H1 (cell line): ENCODE results near the gene CXCL3. TPM values are rescaled to one million over a fixed set of nuclear protein-coding genes. Genes with fewer than 3 reads are reported as not detected.

ENCODE experiments used
- polyA plus RNA-seq, 7 experiments: library from polyadenylated mRNA; depleted of rRNA in 3 of 7; stranded (reverse) in 5 of 7; unstranded in 2 of 7; fragments of >200 nt in 5 of 7; fragments of 200-250 nt in 2 of 7; gene quantifications; 1 replicate in 5 of 7; 2 replicates in 1 of 7; 4 replicates in 1 of 7; pipeline versions ENCODE4 v1.2.1 to v1.2.3, GENCODE V29; 2011 to 2013; ENCODE audit warnings: missing spikeins in 2 of 7, mixed read lengths in 2 of 7
- small RNA-seq: library from polyadenylated mRNA; stranded (forward); fragments of <200 nt; extraction: miRNeasy Mini kit (QIAGEN cat#:217004); gene quantifications from one replicate; pipeline ENCODE3, GENCODE V24; 2013; ENCODE audit not compliant: insufficient read depth
- total RNA-seq: library from RNA; stranded (reverse); fragmentation: NEBNext Ultra II Directional; extraction: Animal tissue kit (Norgen Biotek cat#: 25700); gene quantifications from 2 replicates; pipeline ENCODE4 v1.2.1, GENCODE V29; 2021

CXCL3 gene
- total and polyA plus RNA-seq, 2 of the 8 experiments (the other 6 are each of a cell fraction or from before 2014, with no cell fraction given): 3.1 to 5.2 TPM

Small RNA genes lying within 50 kb of the gene (small RNA-seq; reads per million reads assigned to genes)
- gene RN7SL218P: not detected

Other genes with a start within 250 kb of the CXCL3 start
- 7.6 and 8.0 TPM in 2 replicates for gene CXCL6, start 202.0 kb downstream of the CXCL3 start, total RNA-seq
- 6.3 and 10.2 TPM in 2 replicates for gene CXCL6, start 202.0 kb downstream of the CXCL3 start, polyA plus RNA-seq (2011; rRNA removed)
- gene PF4V1, start 185.4 kb downstream of the CXCL3 start, total RNA-seq: not detected in 2 replicates
- gene PF4V1, start 185.4 kb downstream of the CXCL3 start, polyA plus RNA-seq (2011; rRNA removed): not detected in 2 replicates
- 0.69 and 0.80 TPM in 2 replicates for gene CXCL1, start 169.3 kb downstream of the CXCL3 start, total RNA-seq
- 0.77 and 1.2 TPM in 2 replicates for gene CXCL1, start 169.3 kb downstream of the CXCL3 start, polyA plus RNA-seq (2011; rRNA removed)
- 0.71 and 2.0 TPM in 2 replicates for gene PF4, start 56.7 kb downstream of the CXCL3 start, total RNA-seq
- gene PF4, start 56.7 kb downstream of the CXCL3 start, polyA plus RNA-seq (2011; rRNA removed): 2.3 and 4.5 TPM in 2 replicates
- gene PPBP, start 50.5 kb downstream of the CXCL3 start, total RNA-seq: 0.43 TPM in 1 of 2 replicates, not detected in the other
- gene PPBP, start 50.5 kb downstream of the CXCL3 start, polyA plus RNA-seq (2011; rRNA removed): 0.18 TPM in 1 of 2 replicates, not detected in the other
- gene CXCL5, start 40.0 kb downstream of the CXCL3 start, total RNA-seq: 10.9 and 11.4 TPM in 2 replicates
- 8.5 and 15.6 TPM in 2 replicates for gene CXCL5, start 40.0 kb downstream of the CXCL3 start, polyA plus RNA-seq (2011; rRNA removed)
- gene CXCL2, start 60.5 kb upstream of the CXCL3 start, total RNA-seq: 0.73 and 1.5 TPM in 2 replicates
- 0.63 and 0.72 TPM in 2 replicates for gene CXCL2, start 60.5 kb upstream of the CXCL3 start, polyA plus RNA-seq (2011; rRNA removed)
- gene MTHFD2L, start 119.4 kb upstream of the CXCL3 start, total RNA-seq: 11.0 and 15.0 TPM in 2 replicates
- 4.4 and 5.4 TPM in 2 replicates for gene MTHFD2L, start 119.4 kb upstream of the CXCL3 start, polyA plus RNA-seq (2011; rRNA removed)